ENCODE results near the gene DGKI.

Gene DGKI

GRCh38 chr7:137366995-137367394, 479.8 kb downstream of the DGKI start:
- Histone ChIP-seq H3K4me1 (ENCODE audit: control insufficient read depth, insufficient read depth, low read length) (no peaks in the 10 kb centered on the region), H3K36me3 (ENCODE audit: control insufficient read depth in 2 of 2, insufficient read depth in 1 of 2, low read length in 2 of 2) (no peaks in the 10 kb centered on the region), H3K4me3 (ENCODE audit: low read depth, low read length) (no peak overlapping the region), H3K9me3 (ENCODE audit: control insufficient read depth, insufficient read depth, low read depth, low read length) (no peaks in the 10 kb centered on the region), H3K27ac (ENCODE audit: extremely low read depth, low read depth, low read length) (no peak overlapping the region)
- CTCF ChIA-PET = interaction anchor here (0.7 kb wide), 1 partner anchor 23 kb away, joined by 3 read pairs; no protein-coding TSS in a partner anchor
- POLR2A ChIA-PET = no interaction called here
- TF ChIP-seq TCF7L2 (IDR thresholded peaks at IDR 0.05; ENCODE audit: borderline replicate concordance, low read depth, low read length) (no peak), ZNF785 (tag by site-specific recombination; IDR thresholded peaks at IDR 0.05) (no peak), ZNF184 (tag by site-specific recombination; IDR thresholded peaks at IDR 0.05) (no peak), ZNF488 (tag by site-specific recombination; IDR thresholded peaks at IDR 0.05) (no peak), ZSCAN18 (tag by site-specific recombination; IDR thresholded peaks at IDR 0.05) (no peak), PRDM2 (tag by site-specific recombination; IDR thresholded peaks at IDR 0.05; ENCODE audit: borderline replicate concordance) (no peak), ZNF626 (tag by site-specific recombination; IDR thresholded peaks at IDR 0.05) (no peak), ZNF549 (tag by site-specific recombination; IDR thresholded peaks at IDR 0.05) (no peak), HOXA7 (CRISPR knock-in tag; IDR thresholded peaks at IDR 0.05; ENCODE audit: borderline replicate concordance) (no peak), KLF8 (tag by site-specific recombination; IDR thresholded peaks at IDR 0.05) (no peak), ZNF514 (tag by site-specific recombination; IDR thresholded peaks at IDR 0.05) (no peak), ZNF521 (tag by site-specific recombination; IDR thresholded peaks at IDR 0.05) (no peak), WT1 (tag by site-specific recombination; IDR thresholded peaks at IDR 0.05) (no peak), ZNF223 (tag by site-specific recombination; IDR thresholded peaks at IDR 0.05) (no peak), ZNF610 (tag by site-specific recombination; IDR thresholded peaks at IDR 0.05; ENCODE audit: borderline replicate concordance) (no peak), ZNF664 (tag by site-specific recombination; IDR thresholded peaks at IDR 0.05) (no peak), ZIC2 (tag by site-specific recombination; IDR thresholded peaks at IDR 0.05) (no peak), ZNF561 (tag by site-specific recombination; IDR thresholded peaks at IDR 0.05; ENCODE audit: borderline replicate concordance) (no peak), ZNF157 (tag by site-specific recombination; IDR thresholded peaks at IDR 0.05) (no peak)

GRCh38 chr7:137363683-137364082, 483.1 kb downstream of the DGKI start:
- Histone ChIP-seq H3K9me3 (ENCODE audit: control insufficient read depth, insufficient read depth, low read depth, low read length) (no peaks in the 10 kb centered on the region), H3K27ac (ENCODE audit: extremely low read depth, low read depth, low read length) (no peak overlapping the region)
- TF ChIP-seq AEBP2 (tag by site-specific recombination; IDR thresholded peaks at IDR 0.05; ENCODE audit: borderline replicate concordance) (no peak), SP7 (tag by site-specific recombination; IDR thresholded peaks at IDR 0.05) (no peak), ZNF354C (tag by site-specific recombination; IDR thresholded peaks at IDR 0.05; ENCODE audit: borderline replicate concordance, low read depth) (no peak), ZBTB21 (tag by site-specific recombination; IDR thresholded peaks at IDR 0.05) (no peak), ZNF18 (tag by site-specific recombination; IDR thresholded peaks at IDR 0.05) (no peak), ZFP37 (tag by site-specific recombination; IDR thresholded peaks at IDR 0.05) (no peak)

More at GRCh38 chr7:137363683-137364082, 483.1 kb downstream of the DGKI start:
- H3K36me3 ChIP-seq (ENCODE audit: control insufficient read depth in 2 of 2, insufficient read depth in 1 of 2, low read length in 2 of 2) = no peaks in the 10 kb centered on the region
- H3K4me3 ChIP-seq (ENCODE audit: low read depth, low read length) = no peak overlapping the region
- ChIA-PET POLR2A (no interaction called here), CTCF (no interaction called here)
- no peaks in the 10 kb centered on the region for H3K4me1 ChIP-seq (ENCODE audit: control insufficient read depth, insufficient read depth, low read length)
